SIG-M5 treated with dmso at 0.1 percent for 504 hours (cell line): ENCODE results near the gene MET.

Experiments
- DNase-seq: peaks from one replicate; lab custom pipeline; 2025; ENCODE audit not compliant: unreplicated experiment; lab: John Stamatoyannopoulos, UW

MET gene

GRCh38 chr7:116663744-116664143 lies 8.3 kb upstream of the MET start:
- no peak for DNase-seq

GRCh38 chr7:116665332-116665996 lies 6.5 kb upstream of the MET start:
- no peak for DNase-seq

DNA sequence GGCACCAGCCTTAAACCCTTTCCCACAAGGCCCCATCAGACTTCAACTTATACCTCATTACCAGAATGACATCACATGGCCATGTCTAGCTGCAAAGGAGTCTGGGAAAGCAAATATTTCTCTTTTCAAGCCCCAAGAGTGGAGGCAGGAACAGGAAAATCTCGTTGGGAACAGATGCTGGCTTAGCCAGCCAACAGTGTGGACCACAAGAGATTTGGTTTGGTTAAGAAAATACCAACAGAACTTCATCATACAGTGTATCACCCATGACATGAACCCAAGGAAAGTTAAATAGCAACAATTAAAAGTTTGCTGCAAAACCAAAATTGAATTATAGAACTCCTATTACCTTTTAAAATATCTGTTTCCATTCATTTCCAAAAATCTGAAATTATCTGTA lies 2.2 kb upstream of the MET start:
- no peak for DNase-seq

GRCh38 chr7:116670409-116671015 lies 1.5 kb upstream of the MET start:
- DNase-seq, result no peak

DNA sequence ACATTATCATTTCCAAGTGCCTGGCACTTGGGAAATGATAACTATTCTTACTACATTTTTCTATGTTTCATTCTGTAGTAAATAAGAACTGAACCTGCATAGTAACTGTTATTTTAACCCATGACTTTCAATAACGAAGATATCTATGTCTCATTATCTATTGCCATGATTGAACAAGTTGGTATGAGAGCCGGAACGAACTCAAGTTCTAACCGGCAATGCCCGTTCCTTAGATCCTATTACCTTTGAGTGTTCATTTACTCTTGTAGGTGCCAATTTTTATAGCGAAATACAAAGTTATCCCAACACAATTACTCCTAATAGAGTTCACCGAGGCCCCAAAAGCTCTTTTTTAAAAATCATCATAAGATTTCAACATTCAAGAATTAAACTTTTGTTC lies 885 bp upstream of the MET start:
- DNase-seq, result no peak

DNA sequence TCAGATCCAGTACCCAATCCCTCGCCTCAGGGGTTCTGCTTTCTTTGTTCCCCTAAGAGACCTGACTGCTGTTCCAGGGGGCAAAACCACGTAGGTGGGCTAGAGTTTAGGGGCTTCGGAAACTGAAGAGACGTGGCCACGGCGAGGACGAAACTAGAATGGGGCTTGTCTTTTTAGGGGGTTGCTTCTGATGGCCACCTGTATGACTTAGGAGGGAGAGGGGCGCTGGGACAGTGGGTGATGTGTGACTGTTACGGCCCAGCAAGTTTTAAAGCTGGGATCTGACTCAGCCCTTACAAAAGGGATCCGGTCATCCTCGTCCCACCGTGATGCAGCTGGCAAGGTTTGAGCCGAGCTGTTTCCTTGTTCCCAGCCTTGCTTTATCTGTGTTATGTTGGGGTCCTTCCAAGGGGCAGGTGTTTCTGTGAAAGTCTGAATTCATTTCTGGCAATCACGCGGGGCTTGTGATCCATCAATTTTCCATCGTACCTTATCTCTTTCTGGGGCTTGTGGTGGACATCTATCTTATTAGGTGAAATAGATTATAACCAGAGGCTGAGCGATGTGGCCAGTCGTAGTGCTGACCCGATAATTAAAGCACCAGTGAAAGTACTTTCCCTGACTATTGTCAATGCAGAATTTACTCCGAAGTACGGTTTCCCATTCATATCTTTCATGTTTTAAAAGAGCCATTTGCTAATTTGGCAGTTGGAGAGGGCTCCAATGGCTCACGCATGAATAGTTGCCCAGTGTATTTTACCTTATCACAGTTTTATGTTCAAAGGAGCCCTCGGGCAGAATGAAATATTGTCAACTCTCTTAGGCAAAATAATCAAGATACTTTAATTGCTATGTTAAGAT lies 830 bp downstream of the MET start:
- DNase-seq, result no peak

- DNase-seq, result no peak
Measured at GRCh38 chr7:116673457-116673865, 1.5 kb downstream of the MET start.

DNA sequence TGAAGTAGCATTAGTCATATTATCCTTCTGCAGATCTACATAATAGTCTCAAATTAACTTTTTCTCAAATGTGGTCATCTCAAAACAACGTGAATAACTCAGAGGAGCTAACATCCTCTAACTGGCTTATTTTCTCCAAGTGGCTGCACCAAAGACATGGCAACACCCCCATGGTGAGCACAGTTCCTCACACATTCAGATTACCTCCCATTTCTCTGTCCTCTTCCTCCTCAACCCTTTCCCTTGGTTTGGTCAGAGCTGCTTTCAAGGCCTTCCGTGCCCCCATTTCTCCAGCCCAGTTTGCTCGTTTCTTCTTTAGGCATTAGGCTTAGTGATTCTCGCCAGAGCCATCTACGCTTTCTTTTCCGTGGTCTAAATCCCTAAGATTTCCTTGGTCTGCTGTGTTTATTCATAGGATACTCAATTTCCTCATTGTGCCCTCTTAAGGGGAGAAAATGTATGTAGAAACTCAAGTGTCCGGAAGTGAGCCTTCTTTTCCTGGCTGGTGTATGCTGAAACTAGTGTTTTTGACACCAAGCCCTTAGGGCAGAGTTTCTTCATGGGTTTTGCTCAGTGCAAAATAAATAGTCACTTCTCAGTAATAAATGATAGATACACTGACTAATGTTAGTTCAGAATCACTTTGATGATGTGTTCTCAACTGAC lies 2.6 kb downstream of the MET start:
- no peak for DNase-seq

DNA sequence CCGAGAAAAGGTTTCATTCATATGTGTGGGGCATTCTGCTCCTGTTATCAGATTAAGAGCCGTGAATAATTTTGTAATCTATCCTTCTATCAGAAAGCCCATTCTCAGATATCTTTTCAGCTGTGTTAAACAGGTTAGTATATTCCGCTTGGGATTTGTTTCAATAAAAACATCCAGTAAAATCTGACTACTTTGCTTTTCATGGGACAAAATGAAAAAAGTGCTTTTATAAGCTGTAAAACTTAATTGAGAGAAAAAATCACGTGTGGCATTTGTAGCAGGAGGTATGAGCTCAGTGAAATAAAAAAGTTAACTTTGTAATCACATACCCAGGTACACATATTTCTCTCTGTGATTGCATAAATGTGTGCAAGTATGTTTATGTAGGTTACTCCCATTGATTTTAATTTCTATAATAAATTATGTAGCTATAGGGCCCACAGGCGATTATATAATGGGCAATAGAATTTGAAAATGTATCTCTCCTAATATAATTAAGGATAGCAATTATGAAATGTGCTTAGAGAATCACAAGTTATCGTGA lies 3.9 kb downstream of the MET start:
- DNase-seq, result no peak

GRCh38 chr7:116678780-116679179 lies 6.8 kb downstream of the MET start:
- DNase-seq, result no peak

- no peak for DNase-seq
Measured at GRCh38 chr7:116679500-116679899, 7.5 kb downstream of the MET start.

DNA sequence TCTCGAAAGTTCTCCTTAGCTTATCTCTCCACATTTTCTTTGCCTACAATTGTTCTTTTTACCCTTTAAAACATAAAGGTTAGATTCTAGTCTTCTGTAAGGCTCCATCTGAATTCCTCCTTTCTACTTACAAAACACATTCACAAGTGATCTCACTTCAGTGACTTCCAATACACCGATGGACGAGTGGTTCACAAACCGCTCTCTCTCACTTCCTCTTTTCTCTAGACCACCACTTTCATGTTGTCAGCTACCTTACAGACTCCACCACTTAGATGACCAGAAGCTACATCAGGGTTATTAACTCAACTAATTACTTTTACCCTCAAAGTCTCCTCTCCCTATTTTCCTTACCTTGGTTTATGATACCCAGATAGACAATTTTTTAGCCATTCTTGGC lies 11.8 kb downstream of the MET start:
- peak; percentile 52 for DNase-seq

- DNase-seq, result no peak
Measured at GRCh38 chr7:116686033-116686432, 14.0 kb downstream of the MET start.

DNA sequence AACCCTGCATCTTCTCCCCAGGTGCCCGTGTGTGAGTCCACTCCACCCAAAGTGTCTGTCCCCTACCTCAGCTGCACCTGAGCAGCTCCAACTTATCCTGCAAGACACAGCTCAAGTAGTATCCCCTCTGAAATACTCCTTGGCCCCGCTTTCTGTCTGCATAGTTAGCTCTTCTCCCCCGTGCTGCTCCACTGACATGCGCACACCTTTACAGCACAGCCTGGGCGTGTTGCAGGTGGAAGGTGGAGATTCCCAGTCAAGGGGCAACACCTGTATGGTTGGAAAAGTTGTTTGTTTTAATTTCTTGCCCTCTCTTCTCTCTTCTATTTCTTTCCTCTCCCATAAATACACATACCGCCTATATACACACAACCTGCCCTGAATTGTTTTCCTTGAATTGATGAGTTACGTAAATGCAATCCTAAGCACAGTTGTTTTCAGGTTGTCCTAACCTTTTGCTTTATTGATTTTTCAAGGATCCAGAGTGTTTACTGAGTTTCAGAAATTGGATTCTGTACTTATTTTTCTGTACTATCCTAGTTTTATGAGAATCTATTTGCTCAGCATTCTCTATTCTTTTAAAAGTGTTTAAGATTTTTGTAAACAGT lies 14.9 kb downstream of the MET start:
- DNase-seq, result no peak

DNA sequence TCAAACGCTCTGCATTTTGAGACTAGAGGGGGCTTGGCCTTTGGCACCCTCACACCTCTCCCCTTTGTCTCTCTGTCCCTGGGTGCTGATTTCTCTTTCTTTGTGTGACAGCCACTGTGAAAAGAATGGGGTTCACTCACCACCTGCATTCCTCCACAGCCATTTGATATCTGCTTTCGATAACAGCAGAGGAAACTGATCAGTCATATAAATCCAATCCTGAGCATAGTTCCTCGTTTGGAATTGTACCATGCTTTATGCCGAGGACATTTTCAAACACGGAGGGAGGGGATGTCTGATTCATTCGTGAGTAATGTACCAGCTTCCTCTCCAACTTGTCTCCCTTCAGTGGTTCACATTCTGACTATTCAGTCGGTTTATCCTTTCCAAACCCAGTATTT lies 15.8 kb downstream of the MET start:
- no peak for DNase-seq

DNA sequence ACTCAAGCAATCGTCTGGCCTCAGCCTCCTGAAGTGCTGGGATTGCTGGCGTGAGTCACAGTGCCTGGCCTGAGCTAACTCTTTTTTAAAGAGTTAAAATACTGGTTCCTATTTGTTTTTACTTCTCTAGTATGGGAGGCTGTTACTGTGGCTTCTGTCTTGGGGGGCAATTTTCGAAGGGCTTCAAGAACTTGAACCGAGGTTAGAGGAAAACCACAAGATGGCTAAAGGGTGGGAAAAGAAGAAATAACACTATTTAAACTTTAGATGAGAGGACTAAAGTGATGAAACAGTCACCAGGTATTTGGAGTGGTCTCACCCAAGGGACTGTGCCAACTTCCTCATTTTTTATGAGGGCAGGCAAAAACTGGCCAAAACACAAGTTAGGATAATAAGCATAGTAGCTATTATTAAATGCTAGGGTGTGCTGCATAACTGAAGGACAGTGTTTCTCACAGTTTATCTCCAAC lies 17.8 kb downstream of the MET start:
- DNase-seq, result peak; percentile 11

GRCh38 chr7:116691664-116692063 lies 19.7 kb downstream of the MET start:
- no peak for DNase-seq

GRCh38 chr7:116692401-116693308 lies 20.7 kb downstream of the MET start:
- DNase-seq, result peak; percentile 32

GRCh38 chr7:116696707-116697106 lies 24.7 kb downstream of the MET start:
- no peak for DNase-seq

DNA sequence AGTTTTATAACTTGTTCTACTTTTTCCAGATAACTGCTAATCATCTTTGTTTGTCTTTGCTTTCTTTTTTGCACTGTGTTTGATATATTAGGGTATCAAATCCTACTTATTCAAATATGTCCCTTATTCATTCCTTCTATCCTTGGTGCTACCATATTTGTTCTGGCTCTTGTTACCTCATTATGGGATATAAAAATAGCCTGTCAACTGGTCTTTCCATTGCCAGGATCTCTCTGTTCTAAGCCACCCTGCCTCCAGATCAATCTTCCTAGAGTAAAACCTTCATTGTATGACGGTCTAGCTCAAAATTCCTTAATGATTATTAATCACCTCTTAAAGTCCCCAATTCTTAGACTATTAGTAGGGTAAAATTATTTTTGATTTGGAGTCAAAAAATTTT lies 25.2 kb downstream of the MET start:
- DNase-seq, result no peak
